Measurements from ENCODE around the gene ZNF385C. TPM values are rescaled to one million over a fixed set of nuclear protein-coding genes. Genes with fewer than 3 reads are reported as not detected.
"Not testable (repeated sequence)": the region's sequence is repeated elsewhere in the genome, so short reads cannot be mapped to it uniquely, and the experiment has no call there.

ZNF385C gene
- 2.8 TPM for total RNA-seq
- 10 to 100 TPM in 1 of 8 donors, 1 to 10 TPM in 7; 6.3 to 10.0 (median 7.7) TPM for polyA plus RNA-seq (ENCODE audit: insufficient read depth in 1 of 8, insufficient read length in 8 of 8, low replicate concordance in 1 of 8)
- long read RNA-seq, donor 1 = 0 reads
- long read RNA-seq, donor 2 = 0 reads
- long read RNA-seq, donor 3, partial matches to known transcripts = 0 of 1 reads
- long read RNA-seq, donor 3, other reads (novel, unspliced or antisense) = 0 of 1 reads
- long read RNA-seq, donor 4, partial matches to known transcripts = 0 of 1 reads
- long read RNA-seq, donor 4, other reads (novel, unspliced or antisense) = 0 of 1 reads
- long read RNA-seq, donor 5 = 0 reads
- long read RNA-seq, donor 6, partial matches to known transcripts = 0 of 1 reads
- long read RNA-seq, donor 6, other reads (novel, unspliced or antisense) = 0 of 1 reads
- long read RNA-seq, donor 7 = 0 reads
- long read RNA-seq, donor 8 = 0 reads
- long read RNA-seq, donor 9, partial matches to known transcripts = 0 of 1 reads
- long read RNA-seq, donor 9, other reads (novel, unspliced or antisense) = 0 of 1 reads
- long read RNA-seq, donor 10 = 0 reads
- long read RNA-seq, donor 11, partial matches to known transcripts = 0 of 2 reads
- long read RNA-seq, donor 11, other reads (novel, unspliced or antisense) = 0 of 2 reads

GRCh38 chr17:42097691-42098631 lies at the start of gene ZNF385C:
Gene ZNF385C, minus strand, starts transcription at chr17:42098473. Its CDS starts 35,417 bp downstream, at chr17:42063056.
- H3K4me1 ChIP-seq (ENCODE audit: control insufficient read depth, insufficient read depth, low read length) = peaks cover 24% of the 10 kb centered on the region
- H3K9me3 ChIP-seq (replicated peaks; ENCODE audit: control insufficient read depth, low read depth, low read length) = no peaks in the 10 kb centered on the region
- H3K27me3 ChIP-seq (ENCODE audit: control insufficient read depth, insufficient read depth, low read length) = peaks cover 29% of the 10 kb centered on the region
- no peak within 1 kb of the TSS for H3K27ac ChIP-seq (ENCODE audit: low read length)
- H3K36me3 ChIP-seq (ENCODE audit: control insufficient read depth, insufficient read depth, low read length) = peaks cover under 1% of the 10 kb centered on the region
- WGBS (ENCODE audit: insufficient coverage) = 3% methylated on average over 34 of the region's 52 CpGs
- H3K4me3 ChIP-seq (ENCODE audit: low read length) = no peak within 1 kb of the TSS
- no peak for DNase-seq

DNA sequence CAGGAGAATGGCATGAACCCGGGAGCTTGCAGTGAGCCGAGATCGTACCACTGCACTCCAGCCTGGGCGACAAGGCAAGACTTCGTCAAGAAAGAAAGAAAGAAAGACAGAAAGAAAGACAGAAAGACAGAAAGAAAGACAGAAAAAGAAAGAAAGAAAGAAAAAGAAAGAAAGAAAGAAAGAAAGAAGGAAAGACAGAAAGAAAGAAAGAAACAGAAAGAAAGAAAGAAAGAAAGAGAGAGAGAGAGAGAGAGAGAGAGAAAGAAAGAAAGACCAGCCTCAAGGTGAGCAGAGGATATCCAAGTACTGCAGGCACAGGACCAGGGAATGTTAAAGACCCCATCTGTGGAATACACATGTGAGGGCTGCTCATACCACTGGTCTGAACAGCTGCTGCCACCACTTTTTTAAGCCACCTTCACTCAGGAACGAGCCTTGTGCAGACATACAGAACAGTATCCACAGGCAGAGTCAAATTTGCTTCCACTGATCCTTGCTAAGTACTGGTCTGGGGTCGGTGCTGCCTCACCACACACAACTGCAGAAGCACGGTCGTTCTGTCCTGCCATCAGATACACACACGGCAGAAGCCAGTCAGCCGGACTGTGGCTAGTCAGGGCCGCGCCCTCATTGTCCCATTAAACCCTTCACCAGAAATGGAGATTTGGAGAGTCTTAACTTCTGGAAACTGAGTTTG lies 48.8 kb upstream of the ZNF385C start:
- WGBS (ENCODE audit: insufficient coverage) = 86% methylated on average over 9 of the region's 13 CpGs
- H3K4me3 ChIP-seq (ENCODE audit: low read length) = no peak overlapping the region
- H3K4me1 ChIP-seq (ENCODE audit: control insufficient read depth, insufficient read depth, low read length) = peaks cover 17% of the 10 kb centered on the region
- H3K27ac ChIP-seq (ENCODE audit: low read length) = no peak overlapping the region
- H3K27me3 ChIP-seq (ENCODE audit: control insufficient read depth, insufficient read depth, low read length) = no peaks in the 10 kb centered on the region
- DNase-seq = no peak
- H3K36me3 ChIP-seq (ENCODE audit: control insufficient read depth, insufficient read depth, low read length) = peaks cover 39% of the 10 kb centered on the region
- H3K9me3 ChIP-seq (replicated peaks; ENCODE audit: control insufficient read depth, low read depth, low read length) = no peaks in the 10 kb centered on the region

DNA sequence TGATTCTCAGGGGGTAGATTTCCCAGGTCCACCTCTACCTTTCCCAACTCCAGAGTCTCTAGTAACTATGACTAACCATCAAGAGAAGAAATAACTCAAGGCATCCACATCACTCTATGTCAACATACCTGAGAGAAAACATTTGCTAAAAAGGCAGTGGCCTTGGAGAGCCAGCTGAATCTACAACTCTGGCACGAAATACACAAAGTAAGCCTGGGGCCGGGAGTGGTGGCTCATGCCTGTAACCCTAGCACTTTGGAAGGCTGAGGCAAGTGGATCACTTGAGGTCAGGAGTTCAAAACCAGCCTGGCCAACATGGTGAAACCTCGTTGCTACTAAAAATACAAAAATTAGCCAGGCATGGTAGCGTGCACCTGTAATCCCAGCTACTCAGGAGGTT lies 44.9 kb upstream of the ZNF385C start:
- 81% methylated on average over 3 of the region's 4 CpGs for WGBS (ENCODE audit: insufficient coverage)
- not testable (repeated sequence) for DNase-seq; H3K4me3 ChIP-seq (ENCODE audit: low read length); H3K27me3 ChIP-seq (ENCODE audit: control insufficient read depth, insufficient read depth, low read length); H3K9me3 ChIP-seq (replicated peaks; ENCODE audit: control insufficient read depth, low read depth, low read length)
- peaks cover 43% of the 10 kb centered on the region for H3K4me1 ChIP-seq (ENCODE audit: control insufficient read depth, insufficient read depth, low read length)
- H3K27ac ChIP-seq (ENCODE audit: low read length) = peak overlapping the region; percentile 21
- H3K36me3 ChIP-seq (ENCODE audit: control insufficient read depth, insufficient read depth, low read length) = peaks cover 30% of the 10 kb centered on the region

DNA sequence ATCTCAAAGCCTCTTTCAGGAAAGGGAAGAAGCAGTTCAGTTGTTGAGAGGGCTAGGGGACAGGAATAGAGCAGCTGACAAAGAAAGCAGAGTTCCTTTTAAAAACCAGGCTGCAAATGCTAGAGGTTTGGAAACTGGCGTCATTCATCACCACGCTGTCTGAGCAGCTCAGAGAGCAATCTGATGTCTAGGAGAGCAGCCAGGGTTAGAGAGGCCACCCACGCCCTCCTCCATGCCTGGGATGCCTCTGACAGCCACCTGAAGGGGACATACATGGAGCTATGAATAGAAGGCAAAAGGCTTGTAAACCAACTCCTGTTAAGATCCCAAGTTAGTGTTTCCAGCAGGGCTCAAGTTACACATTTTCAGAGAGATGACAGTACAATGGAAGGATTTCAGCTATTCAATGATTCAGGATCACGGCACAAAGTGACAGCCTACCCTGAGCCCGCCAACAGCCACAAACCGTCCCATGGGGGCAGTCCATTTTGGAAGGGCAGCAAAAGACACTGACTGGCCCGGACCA lies 44.2 kb upstream of the ZNF385C start:
- Histone ChIP-seq H3K27ac (ENCODE audit: low read length) (peak overlapping the region; percentile 42), H3K4me3 (ENCODE audit: low read length) (no peak overlapping the region), H3K36me3 (ENCODE audit: control insufficient read depth, insufficient read depth, low read length) (peaks cover 28% of the 10 kb centered on the region), H3K27me3 (ENCODE audit: control insufficient read depth, insufficient read depth, low read length) (no peaks in the 10 kb centered on the region), H3K9me3 (replicated peaks; ENCODE audit: control insufficient read depth, low read depth, low read length) (no peaks in the 10 kb centered on the region), H3K4me1 (ENCODE audit: control insufficient read depth, insufficient read depth, low read length) (peaks cover 44% of the 10 kb centered on the region)
- DNase-seq = peak; percentile 60
- whole genome bisulfite sequencing (ENCODE audit: insufficient coverage) = 50% methylated on average over 3 of the region's 7 CpGs

GRCh38 chr17:42141382-42141781 lies 43.1 kb upstream of the ZNF385C start:
- Histone ChIP-seq H3K27me3 (ENCODE audit: control insufficient read depth, insufficient read depth, low read length) (no peaks in the 10 kb centered on the region), H3K27ac (ENCODE audit: low read length) (no peak overlapping the region), H3K4me1 (ENCODE audit: control insufficient read depth, insufficient read depth, low read length) (peaks cover 47% of the 10 kb centered on the region), H3K9me3 (replicated peaks; ENCODE audit: control insufficient read depth, low read depth, low read length) (no peaks in the 10 kb centered on the region), H3K36me3 (ENCODE audit: control insufficient read depth, insufficient read depth, low read length) (peaks cover 26% of the 10 kb centered on the region), H3K4me3 (ENCODE audit: low read length) (no peak overlapping the region)
- no peak for DNase-seq
- WGBS (ENCODE audit: insufficient coverage) = 76% methylated on average over 7 of the region's 8 CpGs

GRCh38 chr17:42140690-42141089 lies 42.4 kb upstream of the ZNF385C start:
- Histone ChIP-seq H3K4me1 (ENCODE audit: control insufficient read depth, insufficient read depth, low read length) (peaks cover 50% of the 10 kb centered on the region), H3K36me3 (ENCODE audit: control insufficient read depth, insufficient read depth, low read length) (peaks cover 32% of the 10 kb centered on the region)
- H3K27ac ChIP-seq (ENCODE audit: low read length); H3K9me3 ChIP-seq (replicated peaks; ENCODE audit: control insufficient read depth, low read depth, low read length); H3K27me3 ChIP-seq (ENCODE audit: control insufficient read depth, insufficient read depth, low read length); H3K4me3 ChIP-seq (ENCODE audit: low read length); DNase-seq: not testable (repeated sequence)
- WGBS (ENCODE audit: insufficient coverage) = 94% methylated on average over 3 of the region's 7 CpGs

GRCh38 chr17:42138749-42139492 lies 40.6 kb upstream of the ZNF385C start:
- DNase-seq = peak; percentile 55
- H3K27ac ChIP-seq (ENCODE audit: low read length) = peak overlapping the region; percentile 22
- no peaks in the 10 kb centered on the region for H3K27me3 ChIP-seq (ENCODE audit: control insufficient read depth, insufficient read depth, low read length)
- WGBS (ENCODE audit: insufficient coverage) = 60% methylated on average over 5 of the region's 7 CpGs
- H3K4me1 ChIP-seq (ENCODE audit: control insufficient read depth, insufficient read depth, low read length) = peaks cover 52% of the 10 kb centered on the region
- no peaks in the 10 kb centered on the region for H3K9me3 ChIP-seq (replicated peaks; ENCODE audit: control insufficient read depth, low read depth, low read length)
- peaks cover 26% of the 10 kb centered on the region for H3K36me3 ChIP-seq (ENCODE audit: control insufficient read depth, insufficient read depth, low read length)
- H3K4me3 ChIP-seq (ENCODE audit: low read length) = no peak overlapping the region

DNA sequence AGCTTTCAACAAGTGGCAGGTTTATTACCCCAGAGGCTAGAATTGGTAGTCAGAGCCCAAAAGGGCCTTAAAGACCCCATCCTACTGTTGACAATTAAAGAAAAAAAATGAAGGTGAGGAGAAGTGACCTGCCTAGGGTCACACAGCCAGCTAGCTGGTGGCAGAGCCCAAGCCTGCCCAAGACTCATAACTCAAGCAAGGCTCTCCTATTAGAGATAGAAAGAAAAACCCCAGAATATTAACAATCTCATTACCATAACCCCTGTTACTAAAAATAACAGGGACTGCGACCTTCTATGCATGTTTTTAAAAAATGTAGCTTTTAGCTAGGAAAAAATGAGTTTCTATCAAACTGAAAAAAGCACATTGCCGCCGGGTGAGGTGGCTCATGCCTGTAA lies 38.4 kb upstream of the ZNF385C start:
- no CpG with 5 or more reads among the region's 3 CpGs for WGBS (ENCODE audit: insufficient coverage)

More for the DNA sequence above, 38.4 kb upstream of the ZNF385C start:
- DNase-seq = no peak
- no peaks in the 10 kb centered on the region for H3K9me3 ChIP-seq (replicated peaks; ENCODE audit: control insufficient read depth, low read depth, low read length)
- H3K27me3 ChIP-seq (ENCODE audit: control insufficient read depth, insufficient read depth, low read length) = no peaks in the 10 kb centered on the region
- no peak overlapping the region for H3K4me3 ChIP-seq (ENCODE audit: low read length)
- H3K4me1 ChIP-seq (ENCODE audit: control insufficient read depth, insufficient read depth, low read length) = peaks cover 46% of the 10 kb centered on the region
- peak overlapping the region; percentile 8 for H3K27ac ChIP-seq (ENCODE audit: low read length)
- peaks cover 19% of the 10 kb centered on the region for H3K36me3 ChIP-seq (ENCODE audit: control insufficient read depth, insufficient read depth, low read length)
